HCT116 (cell line): ENCODE measurements around the gene KLHL22. TPM values are rescaled to one million over a fixed set of nuclear protein-coding genes. Genes with fewer than 3 reads are reported as not detected.

ENCODE experiments used
- ATAC-seq: fragments of 200-7000 bp; cut with Tn5 transposase; 2 replicates; pipeline ENCODE4 v1.9.1; 2020; ENCODE audit warnings: mild to moderate bottlenecking, moderate library complexity
- BruUV-seq: library from RNA; stranded (reverse); fragments of 400-500 nt; replicated peaks from 2 replicates; lab custom pipeline; 2021; lab: Mats Ljungman, UMichigan
- CTCF ChIA-PET: fragments of 300-600 bp; sonication (Branson Sonifier 250); formaldehyde crosslinking; loops from one replicate; lab custom pipeline; 2021; ENCODE audit warnings: antibody characterized with exemption; lab: Charles Lee
- POLR2A ChIA-PET: fragments of 300-600, 350-600 bp; sonication (Branson Sonifier 250); formaldehyde crosslinking; loops from one replicate; lab custom pipeline; 2021; ENCODE audit warnings: antibody characterized with exemption; lab: Charles Lee
- RAD21 ChIA-PET, 2 experiments: fragments of 300-600 bp; sonication (Branson Sonifier 250); formaldehyde crosslinking; loops; one replicate each; lab custom pipeline; 2023; ENCODE audit warnings: low total read pairs in 2 of 2; ENCODE audit not compliant: uncharacterized antibody in 2 of 2, unreplicated experiment in 2 of 2, low non-redundant PET in 1 of 2; lab: Charles Lee
- DNase-seq: peaks from one replicate; pipeline ENCODE4 v3.0.0-alpha.2; 2010; ENCODE audit warnings: low read depth, low spot score
- H2AFZ ChIP-seq: fragments of 200-600 bp; shearing (Covaris generic), sonication (generic); 2 replicates; pipeline ENCODE4 v1.6.1; 2017; ENCODE audit warnings: low read depth, mixed run types, mixed read lengths, antibody characterized with exemption, low read length; ENCODE audit not compliant: poor library complexity, severe bottlenecking
- H3K27ac ChIP-seq: 2 replicates; pipeline ENCODE4 v1.5.1; 2012; ENCODE audit warnings: low read depth, low read length
- H3K27me3 ChIP-seq: fragments of 200-600 bp; sonication (generic); 2 replicates; pipeline ENCODE4 v1.6.1; 2016; ENCODE audit warnings: mixed run types, low read length, mixed read lengths; ENCODE audit not compliant: insufficient read depth
- H3K36me3 ChIP-seq, 2 experiments: fragments of 200-500 bp in 1 of 2; fragments of 200-600 bp in 1 of 2; sonication (Bioruptor generic) in 1 of 2; sonication (generic) in 1 of 2; 2 replicates each; pipeline versions ENCODE4 v1.5.1 to v1.6.1; 2014 to 2016; ENCODE audit warnings: low read length in 2 of 2, inconsistent platforms in 1 of 2, mixed read lengths in 1 of 2, mixed run types in 1 of 2; ENCODE audit not compliant: insufficient read depth in 2 of 2, control insufficient read depth in 1 of 2
- H3K4me1 ChIP-seq, 2 experiments: fragments of 200-600 bp in 1 of 2; sonication (generic) in 1 of 2; 2 replicates each; pipeline versions ENCODE4 v1.5.1 to v1.6.1; 2012 to 2017; ENCODE audit warnings: low read length in 2 of 2, inconsistent platforms in 1 of 2, mild to moderate bottlenecking in 1 of 2, mixed read lengths in 1 of 2, mixed run types in 1 of 2, moderate library complexity in 1 of 2; ENCODE audit not compliant: insufficient read depth in 2 of 2, control insufficient read depth in 1 of 2
- H3K4me2 ChIP-seq: fragments of 200-600 bp; sonication (generic); 2 replicates; pipeline ENCODE4 v1.6.1; 2017; ENCODE audit warnings: mixed run types, low read length, mixed read lengths
- H3K4me3 ChIP-seq, 2 experiments: fragments of 200-600 bp in 1 of 2; sonication (generic) in 1 of 2; replicated peaks in 1 of 2; 2 replicates each; pipeline ENCODE4 v1.5.1; 2011 to 2016; ENCODE audit warnings: low read length in 2 of 2, control low read depth in 1 of 2, low read depth in 1 of 2, mild to moderate bottlenecking in 1 of 2, mixed read lengths in 1 of 2, mixed run types in 1 of 2
- H3K79me2 ChIP-seq: fragments of 200-600 bp; sonication (generic); 2 replicates; pipeline ENCODE4 v1.6.1; 2017; ENCODE audit warnings: mild to moderate bottlenecking, mixed run types, low read length, moderate library complexity, mixed read lengths; ENCODE audit not compliant: insufficient read depth
- H3K9ac ChIP-seq: fragments of 200-600 bp; sonication (generic); 2 replicates; pipeline ENCODE4 v1.6.1; 2016; ENCODE audit warnings: low read length, mixed read lengths
- H3K9me2 ChIP-seq: fragments of 200-600 bp; sonication (generic), shearing (Covaris generic); 2 replicates; pipeline ENCODE4 v1.6.1; 2017; ENCODE audit warnings: mixed run types, mild to moderate bottlenecking, moderate library complexity; ENCODE audit not compliant: insufficient read depth
- H3K9me3 ChIP-seq, 2 experiments: fragments of 200-500 bp in 1 of 2; fragments of 200-600 bp in 1 of 2; sonication (Bioruptor generic) in 1 of 2; sonication (generic) in 1 of 2; 2 replicates each; pipeline ENCODE4 v1.6.1; 2014 to 2017; ENCODE audit warnings: low read length in 2 of 2, mixed read lengths in 2 of 2, inconsistent platforms in 1 of 2, low read depth in 1 of 2, mild to moderate bottlenecking in 1 of 2, mixed run types in 1 of 2, moderate library complexity in 1 of 2; ENCODE audit not compliant: control insufficient read depth in 1 of 2, insufficient read depth in 1 of 2
- H4K20me1 ChIP-seq: fragments of 200-600 bp; sonication (generic), shearing (Covaris generic); 2 replicates; pipeline ENCODE4 v1.6.1; 2017; ENCODE audit warnings: mixed run types, mild to moderate bottlenecking, moderate library complexity; ENCODE audit not compliant: insufficient read depth
- CEBPB ChIP-seq: IDR thresholded peaks from 2 replicates; pipeline ENCODE4 v1.6.1; 2012; ENCODE audit warnings: low read depth
- EGR1 ChIP-seq: IDR thresholded peaks from 2 replicates; pipeline ENCODE4 v1.6.1; 2012; ENCODE audit warnings: low read depth
- EZH2 ChIP-seq: fragments of 200-600 bp; sonication (generic); IDR thresholded peaks from 2 replicates; pipeline ENCODE4 v1.6.1; 2017; ENCODE audit warnings: antibody characterized with exemption, mixed run types
- FOSL1 ChIP-seq: IDR thresholded peaks from 2 replicates; pipeline ENCODE4 v1.6.1; 2012; ENCODE audit warnings: low read depth
- POLR2A ChIP-seq: IDR thresholded peaks from 2 replicates; pipeline ENCODE4 v1.7.0; 2011; ENCODE audit warnings: borderline replicate concordance; ENCODE audit not compliant: insufficient read depth, insufficient read length; ENCODE audit errors: extremely low read depth
- POLR2AphosphoS5 ChIP-seq: IDR thresholded peaks from 2 replicates; pipeline ENCODE4 v1.6.1; 2011; ENCODE audit warnings: mild to moderate bottlenecking, low read depth, low read length, moderate library complexity
- RAD21 ChIP-seq: IDR thresholded peaks from 2 replicates; pipeline ENCODE4 v1.6.1; 2012; ENCODE audit warnings: low read depth, mild to moderate bottlenecking
- SP1 ChIP-seq: IDR thresholded peaks from 2 replicates; pipeline ENCODE4 v1.6.1; 2012; ENCODE audit warnings: low read depth
- SRF ChIP-seq: IDR thresholded peaks from 2 replicates; pipeline ENCODE4 v1.6.1; 2012; ENCODE audit warnings: low read depth
- intact Hi-C: fragments of 100-400 bp; cut with micrococcal nuclease; formaldehyde crosslinking; loops from 2 replicates; pipeline ENCODE4 v1.10.0; 2022
- total RNA-seq: library from RNA; stranded (reverse); gene quantifications from one replicate; pipeline ENCODE4 v1.2.1, GENCODE V29; 2021; ENCODE audit not compliant: unreplicated experiment
- TF ChIP-seq, protein P1 (sequence below): IDR thresholded peaks from 2 replicates; pipeline ENCODE4 v1.6.1; 2012
- TF ChIP-seq, protein P2 (sequence below): IDR thresholded peaks from 2 replicates; pipeline ENCODE4 v1.6.1; 2012; ENCODE audit warnings: low read depth

The KLHL22 gene
- total RNA-seq, 1 experiment from 2014 or later, result 16.4 TPM

DNA sequence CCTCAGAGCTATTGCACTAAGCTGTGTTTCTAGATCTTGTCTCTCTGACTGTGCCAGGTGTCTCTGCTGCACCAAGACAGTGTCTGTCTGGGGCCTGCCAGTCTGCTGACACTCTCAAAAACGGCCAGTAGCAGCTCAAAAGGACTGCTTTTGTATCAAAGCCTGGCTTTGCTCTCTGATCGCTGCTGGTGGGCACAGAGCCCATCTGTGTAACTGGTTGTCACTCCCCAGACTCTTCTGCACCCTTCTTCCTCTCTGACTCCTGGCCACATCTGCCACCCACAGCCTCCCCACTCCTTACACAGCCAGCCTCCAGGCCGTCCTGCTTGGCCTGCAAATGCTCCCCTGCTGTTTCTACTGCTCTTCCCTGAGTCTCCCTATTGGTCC is 38.3 kb upstream of the KLHL22 start:
- no peak overlapping the region for H2AFZ ChIP-seq
- H3K79me2 ChIP-seq, result peaks cover 96% of the 10 kb centered on the region
- POLR2A ChIA-PET, result no interaction called here
- H3K27ac ChIP-seq, result no peak overlapping the region
- H3K4me3 ChIP-seq, result no peak overlapping the region
- BruUV-seq, result no TSS peak
- ATAC-seq, result no peak
- H3K4me2 ChIP-seq, result no peak overlapping the region
- H3K9ac ChIP-seq, result no peak overlapping the region
- DNase-seq, result no peak
- H3K36me3 ChIP-seq, result peaks cover 9 to 12% of the 10 kb centered on the region in 2 experiments; a peak in 2 of 4 replicates
- no peaks in the 10 kb centered on the region; the same call in 1 of the 2 replicates for H4K20me1 ChIP-seq
- CTCF ChIA-PET, result no interaction called here
- RAD21 ChIA-PET, result no interaction called here
- TF ChIP-seq, protein P1, sequence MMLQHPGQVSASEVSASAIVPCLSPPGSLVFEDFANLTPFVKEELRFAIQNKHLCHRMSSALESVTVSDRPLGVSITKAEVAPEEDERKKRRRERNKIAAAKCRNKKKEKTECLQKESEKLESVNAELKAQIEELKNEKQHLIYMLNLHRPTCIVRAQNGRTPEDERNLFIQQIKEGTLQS, result no peak
- no peak for TF ChIP-seq RAD21
- no peak for TF ChIP-seq EZH2
- no peak for TF ChIP-seq SP1
- TF ChIP-seq FOSL1, result no peak
- TF ChIP-seq EGR1, result no peak
- TF ChIP-seq CEBPB, result no peak
- no peak for TF ChIP-seq POLR2A
- TF ChIP-seq SRF, result no peak
- TF ChIP-seq, protein P2, sequence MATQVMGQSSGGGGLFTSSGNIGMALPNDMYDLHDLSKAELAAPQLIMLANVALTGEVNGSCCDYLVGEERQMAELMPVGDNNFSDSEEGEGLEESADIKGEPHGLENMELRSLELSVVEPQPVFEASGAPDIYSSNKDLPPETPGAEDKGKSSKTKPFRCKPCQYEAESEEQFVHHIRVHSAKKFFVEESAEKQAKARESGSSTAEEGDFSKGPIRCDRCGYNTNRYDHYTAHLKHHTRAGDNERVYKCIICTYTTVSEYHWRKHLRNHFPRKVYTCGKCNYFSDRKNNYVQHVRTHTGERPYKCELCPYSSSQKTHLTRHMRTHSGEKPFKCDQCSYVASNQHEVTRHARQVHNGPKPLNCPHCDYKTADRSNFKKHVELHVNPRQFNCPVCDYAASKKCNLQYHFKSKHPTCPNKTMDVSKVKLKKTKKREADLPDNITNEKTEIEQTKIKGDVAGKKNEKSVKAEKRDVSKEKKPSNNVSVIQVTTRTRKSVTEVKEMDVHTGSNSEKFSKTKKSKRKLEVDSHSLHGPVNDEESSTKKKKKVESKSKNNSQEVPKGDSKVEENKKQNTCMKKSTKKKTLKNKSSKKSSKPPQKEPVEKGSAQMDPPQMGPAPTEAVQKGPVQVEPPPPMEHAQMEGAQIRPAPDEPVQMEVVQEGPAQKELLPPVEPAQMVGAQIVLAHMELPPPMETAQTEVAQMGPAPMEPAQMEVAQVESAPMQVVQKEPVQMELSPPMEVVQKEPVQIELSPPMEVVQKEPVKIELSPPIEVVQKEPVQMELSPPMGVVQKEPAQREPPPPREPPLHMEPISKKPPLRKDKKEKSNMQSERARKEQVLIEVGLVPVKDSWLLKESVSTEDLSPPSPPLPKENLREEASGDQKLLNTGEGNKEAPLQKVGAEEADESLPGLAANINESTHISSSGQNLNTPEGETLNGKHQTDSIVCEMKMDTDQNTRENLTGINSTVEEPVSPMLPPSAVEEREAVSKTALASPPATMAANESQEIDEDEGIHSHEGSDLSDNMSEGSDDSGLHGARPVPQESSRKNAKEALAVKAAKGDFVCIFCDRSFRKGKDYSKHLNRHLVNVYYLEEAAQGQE, result no peak
- no peak for TF ChIP-seq POLR2AphosphoS5
- H3K27me3 ChIP-seq, result no peaks in the 10 kb centered on the region
- peaks cover 37 to 58% of the 10 kb centered on the region in 2 experiments for H3K4me1 ChIP-seq
- no peaks in the 10 kb centered on the region for H3K9me3 ChIP-seq
- H3K9me2 ChIP-seq, result no peaks in the 10 kb centered on the region
- intact Hi-C loops, result no loop called here
